GM19467 (cell line): Measurements from ENCODE around the gene BICDL2.

Experiments
- ATAC-seq: cut with Tn5 transposase; IDR thresholded peaks from one replicate; pipeline ENCODE4 v1.9.1; 2021; ENCODE audit warnings: mild to moderate bottlenecking, moderate library complexity; ENCODE audit not compliant: unreplicated experiment

Gene BICDL2

GRCh38 chr16:3013491-3013951 lies 23.2 kb downstream of the BICDL2 start:
- ATAC-seq: no peak

- no peak for ATAC-seq
These were observed 23.8 kb downstream of the BICDL2 start, which contains the start of gene CLDN9 for GRCh38 chr16:3012828-3013420. Gene CLDN9, plus strand, starts transcription at chr16:3012923. Its CDS starts 440 bp downstream, at chr16:3013363.

- ATAC-seq: no peak
These were observed 24.5 kb downstream of the BICDL2 start for GRCh38 chr16:3012246-3012645.

- no peak for ATAC-seq
These were observed 26.2 kb downstream of the BICDL2 start for GRCh38 chr16:3010510-3010909.

GRCh38 chr16:3009568-3010390 lies 27.0 kb downstream of the BICDL2 start:
- ATAC-seq: no peak

GRCh38 chr16:3008690-3009037 lies 28.1 kb downstream of the BICDL2 start:
- ATAC-seq: no peak

GRCh38 chr16:3007957-3008689 lies 28.6 kb downstream of the BICDL2 start:
- ATAC-seq: no peak

GRCh38 chr16:3007059-3007956 lies 29.4 kb downstream of the BICDL2 start:
- ATAC-seq: no peak

- ATAC-seq: no peak
These were observed 31.9 kb downstream of the BICDL2 start for GRCh38 chr16:3004781-3005284.

GRCh38 chr16:3004319-3004718 lies 32.4 kb downstream of the BICDL2 start:
- peak; percentile 9 for ATAC-seq

- peak; percentile 92 for ATAC-seq
These were observed 33.0 kb downstream of the BICDL2 start for GRCh38 chr16:3003582-3004270.

GRCh38 chr16:3001316-3001715 lies 35.4 kb downstream of the BICDL2 start:
- ATAC-seq: no peak

- no peak for ATAC-seq
These were observed 36.2 kb downstream of the BICDL2 start for GRCh38 chr16:3000540-3000939.

- no peak for ATAC-seq
These were observed 36.8 kb downstream of the BICDL2 start for GRCh38 chr16:2999929-3000328.

- ATAC-seq: no peak
These were observed 40.4 kb downstream of the BICDL2 start for GRCh38 chr16:2996298-2996697.

- ATAC-seq: no peak
These were observed 44.2 kb downstream of the BICDL2 start for GRCh38 chr16:2992383-2993081.

- no peak for ATAC-seq
These were observed 45.0 kb downstream of the BICDL2 start for GRCh38 chr16:2991566-2992261.

GRCh38 chr16:2990891-2991290 lies 45.9 kb downstream of the BICDL2 start:
- ATAC-seq: no peak
